Chondrocyte (in vitro differentiated cells): ENCODE data around the gene TYMS. TPM values are rescaled to one million over a fixed set of nuclear protein-coding genes. Genes with fewer than 3 reads are reported as not detected.
A peak's percentile ranks its signal among the peaks of the same experiment; 100 is the strongest.

Source experiments
- DNase-seq: peaks from one replicate; pipeline ENCODE4 v3.0.0; 2021; ENCODE audit warnings: mixed read lengths, low spot score
- H3K27ac Mint-ChIP-seq: one replicate; pipeline ENCODE4 v1.8.0; 2021; ENCODE audit warnings: mild to moderate bottlenecking, moderate library complexity, mixed read lengths; ENCODE audit not compliant: unreplicated experiment
- H3K27me3 Mint-ChIP-seq: 2 replicates; pipeline ENCODE4 v1.8.0; 2021; ENCODE audit warnings: low read depth, mixed read lengths
- H3K36me3 Mint-ChIP-seq: 2 replicates; pipeline ENCODE4 v1.8.0; 2021; ENCODE audit warnings: low read depth, mixed read lengths
- H3K4me1 Mint-ChIP-seq: 2 replicates; pipeline ENCODE4 v1.8.0; 2021; ENCODE audit warnings: low read depth, mild to moderate bottlenecking, mixed read lengths
- H3K4me3 Mint-ChIP-seq: one replicate; pipeline ENCODE4 v1.8.0; 2021; ENCODE audit warnings: mild to moderate bottlenecking, moderate library complexity, mixed read lengths; ENCODE audit not compliant: unreplicated experiment
- H3K9me3 Mint-ChIP-seq: 2 replicates; pipeline ENCODE4 v1.8.0; 2021; ENCODE audit warnings: low read depth, mixed read lengths
- CTCF ChIP-seq: fragments of 200-600 bp; sonication (generic); IDR thresholded peaks from 2 replicates; pipeline ENCODE4 v1.5.0; 2021; ENCODE audit warnings: antibody characterized with exemption, mild to moderate bottlenecking, moderate library complexity
- total RNA-seq: library from RNA; stranded (reverse); gene quantifications from 3 replicates; pipeline ENCODE4 v1.2.1, GENCODE V29; 2021

Gene TYMS
- total RNA-seq, 1 donor from 2014 or later: 25.1 TPM

GRCh38 chr18:709771-710170 lies 52.3 kb downstream of the TYMS start:
- Mint-ChIP-seq H3K9me3 (peaks cover 6% of the 10 kb centered on the region), H3K4me1 (peaks cover 12% of the 10 kb centered on the region), H3K4me3 (no peak overlapping the region), H3K27ac (no peak overlapping the region), H3K27me3 (no peaks in the 10 kb centered on the region), H3K36me3 (peaks cover 6% of the 10 kb centered on the region)
- DNase-seq: no peak
- no peak for TF ChIP-seq CTCF

GRCh38 chr18:710418-711300 lies 53.2 kb downstream of the TYMS start:
- Mint-ChIP-seq H3K27ac (peak overlapping the region; percentile 84), H3K4me3 (peak overlapping the region; percentile 71), H3K4me1 (peaks cover 21% of the 10 kb centered on the region), H3K27me3 (no peaks in the 10 kb centered on the region), H3K36me3 (peaks cover 6% of the 10 kb centered on the region), H3K9me3 (peaks cover 6% of the 10 kb centered on the region)
- no peak for TF ChIP-seq CTCF
- no peak for DNase-seq

GRCh38 chr18:711310-711656 lies 53.8 kb downstream of the TYMS start:
- Mint-ChIP-seq H3K4me1 (peaks cover 25% of the 10 kb centered on the region), H3K27me3 (no peaks in the 10 kb centered on the region), H3K9me3 (peaks cover 6% of the 10 kb centered on the region), H3K4me3 (peak overlapping the region; percentile 71), H3K27ac (peak overlapping the region; percentile 84), H3K36me3 (peaks cover 5% of the 10 kb centered on the region)
- DNase-seq: no peak
- TF ChIP-seq CTCF: no peak

GRCh38 chr18:711657-712400 lies 54.4 kb downstream of the TYMS start:
- H3K27me3 Mint-ChIP-seq: no peaks in the 10 kb centered on the region
- no peak for DNase-seq
- peaks cover 25% of the 10 kb centered on the region for H3K4me1 Mint-ChIP-seq
- H3K27ac Mint-ChIP-seq: peak overlapping the region; percentile 84
- peak overlapping the region; percentile 71 for H3K4me3 Mint-ChIP-seq
- peaks cover 3% of the 10 kb centered on the region for H3K36me3 Mint-ChIP-seq
- peaks cover 6% of the 10 kb centered on the region for H3K9me3 Mint-ChIP-seq
- peak; percentile 47 for TF ChIP-seq CTCF

DNA sequence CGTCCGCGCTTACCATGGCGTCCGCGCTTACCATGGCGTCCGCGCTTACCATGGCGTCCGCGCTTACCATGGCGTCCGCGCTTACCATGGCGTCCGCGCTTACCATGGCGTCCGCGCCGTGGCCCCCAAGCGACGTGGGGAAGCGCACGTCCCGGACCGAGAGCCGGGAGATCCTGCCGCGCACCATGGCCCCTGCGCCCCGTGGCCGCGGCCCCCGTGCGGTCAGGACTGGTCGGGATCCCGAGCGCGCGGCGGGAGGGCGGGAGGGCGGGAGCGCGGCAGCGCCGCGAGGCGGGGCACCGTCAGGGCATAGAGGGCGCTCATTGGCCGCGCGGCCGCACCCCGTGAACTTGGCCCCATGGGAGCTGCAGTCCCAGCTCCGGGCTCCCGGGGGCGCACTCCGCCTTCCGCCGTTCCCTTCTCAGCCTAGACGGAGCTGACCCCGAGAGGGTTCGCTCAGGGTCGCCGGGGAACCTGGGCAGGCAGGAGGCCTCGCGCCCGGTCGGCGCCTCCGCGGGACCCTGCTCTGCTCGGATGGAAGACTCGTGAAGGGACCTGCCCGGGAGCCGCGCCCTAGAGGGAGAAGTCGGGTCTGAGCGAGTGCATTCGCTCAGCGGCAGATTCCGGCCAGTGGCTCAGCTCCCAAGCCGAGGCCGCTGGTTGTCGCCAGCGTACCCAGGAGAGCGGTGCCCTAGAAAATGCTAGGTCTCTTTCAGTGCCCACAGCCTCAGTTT lies 55.1 kb downstream of the TYMS start, which contains the start of gene ENOSF1:
TSS of gene ENOSF1 (minus strand) at position 230 of the 734 bp plus-strand sequence. CDS start at position 187, 43 bp downstream.
- Mint-ChIP-seq H3K27me3 (no peaks in the 10 kb centered on the region), H3K36me3 (peaks cover 3% of the 10 kb centered on the region), H3K9me3 (peaks cover 6% of the 10 kb centered on the region), H3K4me3 (peak within 1 kb of the TSS; percentile 71), H3K27ac (peak within 1 kb of the TSS; percentile 84), H3K4me1 (peaks cover 25% of the 10 kb centered on the region)
- DNase-seq: no peak
- TF ChIP-seq CTCF: peak; percentile 84
